Measurements from ENCODE around the gene RBM26. TPM values are rescaled to one million over a fixed set of nuclear protein-coding genes. Genes with fewer than 3 reads are reported as not detected.

Gene RBM26
- total RNA-seq, 6 donors from 2014 or later: 27.7 to 70.1 (median 32.9) TPM

GRCh38 chr13:79287939-79288795 is 117.9 kb downstream of the RBM26 start:
- H3K36me3 ChIP-seq: no peaks in the 10 kb centered on the region
- no peak overlapping the region for H3K4me3 ChIP-seq
- DNase-seq (no peak), ATAC-seq (ENCODE audit: low FRiP score in 2 of 2) (no peak)
- 74 to 83% methylated on average over 9 of the region's 9 CpGs for WGBS, 2 donors
- no peaks in the 10 kb centered on the region for H3K9me3 ChIP-seq
- TF ChIP-seq POLR2AphosphoS5 (IDR thresholded peaks at IDR 0.05) (no peak), POLR2A (IDR thresholded peaks at IDR 0.05) (no peak), EP300 (IDR thresholded peaks at IDR 0.05) (no peak), CTCF (IDR thresholded peaks at IDR 0.05) (no peak)
- no peaks in the 10 kb centered on the region for H3K27me3 ChIP-seq
- H3K27ac ChIP-seq: no peak overlapping the region
- no peaks in the 10 kb centered on the region for H3K4me1 ChIP-seq

- no peaks in the 10 kb centered on the region for H3K27me3 ChIP-seq
- H3K9me3 ChIP-seq: no peaks in the 10 kb centered on the region
- H3K27ac ChIP-seq: peak overlapping the region in 1 of 4 donors; percentile 18
- H3K36me3 ChIP-seq: no peaks in the 10 kb centered on the region
- no peak for TF ChIP-seq POLR2AphosphoS5 (IDR thresholded peaks at IDR 0.05)
- H3K4me1 ChIP-seq: no peaks in the 10 kb centered on the region
- WGBS, 2 donors: 50 to 73% methylated on average over 3 of the region's 3 CpGs
- no peak for ATAC-seq (ENCODE audit: low FRiP score in 2 of 2)
- no peak for DNase-seq
- no peak overlapping the region for H3K4me3 ChIP-seq
Measured at GRCh38 chr13:79285159-79285558, 120.9 kb downstream of the RBM26 start.

- Histone ChIP-seq H3K4me3 (no peak overlapping the region), H3K4me1 (no peaks in the 10 kb centered on the region), H3K9me3 (no peaks in the 10 kb centered on the region), H3K27me3 (no peaks in the 10 kb centered on the region), H3K27ac (no peak overlapping the region), H3K36me3 (no peaks in the 10 kb centered on the region)
- WGBS, 2 donors: 92 to 95% methylated on average over 2 of the region's 2 CpGs
- no peak for TF ChIP-seq POLR2A (IDR thresholded peaks at IDR 0.05)
- no peak for TF ChIP-seq POLR2AphosphoS5 (IDR thresholded peaks at IDR 0.05)
- TF ChIP-seq EP300 (IDR thresholded peaks at IDR 0.05): no peak
- no peak for TF ChIP-seq CTCF (IDR thresholded peaks at IDR 0.05)
- no peak for ATAC-seq (ENCODE audit: low FRiP score in 2 of 2)
- no peak for DNase-seq
Measured at GRCh38 chr13:79283742-79284141, 122.3 kb downstream of the RBM26 start.

GRCh38 chr13:79282976-79283375 is 123.1 kb downstream of the RBM26 start:
- Histone ChIP-seq H3K9me3 (no peaks in the 10 kb centered on the region), H3K36me3 (no peaks in the 10 kb centered on the region), H3K27me3 (no peaks in the 10 kb centered on the region), H3K27ac (no peak overlapping the region), H3K4me3 (no peak overlapping the region), H3K4me1 (no peaks in the 10 kb centered on the region)
- DNase-seq (no peak), ATAC-seq (ENCODE audit: low FRiP score in 2 of 2) (no peak)
- 27 to 29% methylated on average over 3 of the region's 3 CpGs for WGBS, 2 donors
- TF ChIP-seq POLR2A (IDR thresholded peaks at IDR 0.05) (no peak), CTCF (IDR thresholded peaks at IDR 0.05) (no peak), EP300 (IDR thresholded peaks at IDR 0.05) (no peak), POLR2AphosphoS5 (IDR thresholded peaks at IDR 0.05) (no peak)

- TF ChIP-seq EP300 (IDR thresholded peaks at IDR 0.05) (no peak), POLR2A (IDR thresholded peaks at IDR 0.05) (no peak), CTCF (IDR thresholded peaks at IDR 0.05) (no peak)
- Histone ChIP-seq H3K9me3 (no peaks in the 10 kb centered on the region), H3K4me3 (no peak overlapping the region), H3K27ac (no peak overlapping the region), H3K27me3 (no peaks in the 10 kb centered on the region), H3K36me3 (no peaks in the 10 kb centered on the region), H3K4me1 (no peaks in the 10 kb centered on the region)
- 47 to 65% methylated on average over 4 of the region's 4 CpGs for WGBS, 2 donors
- ATAC-seq (ENCODE audit: low FRiP score in 2 of 2) (no peak), DNase-seq (no peak)
Measured at GRCh38 chr13:79282508-79282907, 123.5 kb downstream of the RBM26 start.
